SH-SY5Y (cell line): Measurements from ENCODE around the gene SCAPER.

ENCODE experiments used
- GATA2 ChIP-seq: IDR thresholded peaks from 2 replicates; pipeline ENCODE4 v1.6.1; 2011; ENCODE audit warnings: mild to moderate bottlenecking, low read depth, low read length
- GATA3 ChIP-seq: IDR thresholded peaks from 2 replicates; pipeline ENCODE4 v1.6.1; 2011; ENCODE audit warnings: low read depth, mild to moderate bottlenecking, low read length, moderate library complexity

DNA sequence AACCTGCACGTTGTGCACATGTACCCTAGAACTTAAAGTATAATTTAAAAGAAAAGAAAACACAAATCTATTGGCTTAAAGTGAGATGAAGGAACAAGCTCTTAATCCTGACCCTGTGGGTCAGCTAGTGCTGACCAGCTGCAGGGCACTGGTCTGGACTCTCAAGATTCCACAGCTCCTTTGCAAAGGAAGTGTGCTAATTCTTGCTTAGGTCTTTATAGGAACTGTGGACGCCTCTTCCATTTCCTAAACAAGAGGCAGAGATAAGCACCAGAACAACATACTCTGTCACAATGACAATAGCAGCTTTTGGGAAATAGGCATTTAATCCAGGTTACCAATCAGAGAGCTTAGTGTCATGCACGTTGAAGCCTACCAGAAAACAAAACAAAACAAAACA lies 402.5 kb downstream of the SCAPER start:
- no peak for TF ChIP-seq GATA2
- TF ChIP-seq GATA3, result no peak
